Gastroesophageal sphincter (tissue), 3 donors: ENCODE results near the gene CCNY.

ENCODE experiments used
- POLR2A ChIP-seq, 2 donors: fragments of 450-650 bp; IDR thresholded peaks; one replicate each; pipeline ENCODE4 v1.6.1; 2017; ENCODE audit warnings: antibody characterized with exemption in 2 of 2, mild to moderate bottlenecking in 2 of 2, moderate library complexity in 1 of 2
- TF ChIP-seq, protein P1 (sequence below), 4 experiments: fragments of 200-600 bp in 2 of 4; fragments of 450-650 bp in 2 of 4; sonication (generic) in 1 of 4; IDR thresholded peaks; one replicate each; pipeline ENCODE4 v1.5.1; 2017 to 2019; ENCODE audit warnings: antibody characterized with exemption in 4 of 4, mild to moderate bottlenecking in 2 of 4, moderate library complexity in 2 of 4

DNA sequence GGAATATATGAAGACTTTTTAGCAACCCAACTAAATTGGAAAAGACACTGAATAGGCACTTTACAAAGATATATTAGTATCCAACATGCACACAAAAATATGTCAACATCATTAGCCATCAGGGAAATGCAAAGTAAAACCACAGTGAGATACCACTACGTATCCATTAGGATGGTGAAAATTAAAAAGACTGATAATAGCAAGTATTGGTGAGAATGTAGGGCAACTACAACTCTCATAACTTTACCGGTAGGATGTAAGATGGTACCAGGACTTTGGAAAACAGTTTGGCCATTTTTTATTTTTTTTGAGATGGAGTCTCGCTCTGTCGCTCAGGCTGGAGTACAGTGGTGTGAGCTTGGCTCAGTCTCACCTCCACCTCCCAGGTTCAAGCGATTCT, 13.7 kb upstream of the CCNY start:
- TF ChIP-seq, protein P1, sequence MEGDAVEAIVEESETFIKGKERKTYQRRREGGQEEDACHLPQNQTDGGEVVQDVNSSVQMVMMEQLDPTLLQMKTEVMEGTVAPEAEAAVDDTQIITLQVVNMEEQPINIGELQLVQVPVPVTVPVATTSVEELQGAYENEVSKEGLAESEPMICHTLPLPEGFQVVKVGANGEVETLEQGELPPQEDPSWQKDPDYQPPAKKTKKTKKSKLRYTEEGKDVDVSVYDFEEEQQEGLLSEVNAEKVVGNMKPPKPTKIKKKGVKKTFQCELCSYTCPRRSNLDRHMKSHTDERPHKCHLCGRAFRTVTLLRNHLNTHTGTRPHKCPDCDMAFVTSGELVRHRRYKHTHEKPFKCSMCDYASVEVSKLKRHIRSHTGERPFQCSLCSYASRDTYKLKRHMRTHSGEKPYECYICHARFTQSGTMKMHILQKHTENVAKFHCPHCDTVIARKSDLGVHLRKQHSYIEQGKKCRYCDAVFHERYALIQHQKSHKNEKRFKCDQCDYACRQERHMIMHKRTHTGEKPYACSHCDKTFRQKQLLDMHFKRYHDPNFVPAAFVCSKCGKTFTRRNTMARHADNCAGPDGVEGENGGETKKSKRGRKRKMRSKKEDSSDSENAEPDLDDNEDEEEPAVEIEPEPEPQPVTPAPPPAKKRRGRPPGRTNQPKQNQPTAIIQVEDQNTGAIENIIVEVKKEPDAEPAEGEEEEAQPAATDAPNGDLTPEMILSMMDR (IDR thresholded peaks at IDR 0.05) = no peak
- no peak for TF ChIP-seq POLR2A (IDR thresholded peaks at IDR 0.05)
